Astrocyte of the cerebellum (primary cell): ENCODE measurements around the gene PRM3.

ENCODE experiments used
- DNase-seq: peaks from one replicate; pipeline ENCODE4 v3.0.0-alpha.2; 2011; ENCODE audit warnings: low read depth
- H3K4me3 ChIP-seq: 2 replicates; pipeline ENCODE4 v1.5.1; 2011; ENCODE audit warnings: mild to moderate bottlenecking, low read depth, low read length, moderate library complexity
- CTCF ChIP-seq: IDR thresholded peaks from 2 replicates; pipeline ENCODE4 v1.5.1; 2012; ENCODE audit warnings: low read length, low read depth, moderate library complexity, mild to moderate bottlenecking; ENCODE audit errors: missing control alignments
- in situ Hi-C: cut with HindIII; loops from 2 replicates; pipeline ENCODE4 v1.10.0; 2017; ENCODE audit warnings: low sequenced_read_pairs

The PRM3 gene

GRCh38 chr16:11310634-11310977, 37.2 kb upstream of the PRM3 start:
- in situ Hi-C loops = no loop called here
- DNase-seq = no peak
- no peak for TF ChIP-seq CTCF
- H3K4me3 ChIP-seq = no peak overlapping the region

GRCh38 chr16:11309895-11310633, 36.6 kb upstream of the PRM3 start:
- TF ChIP-seq CTCF = no peak
- no peak overlapping the region for H3K4me3 ChIP-seq
- no peak for DNase-seq
- in situ Hi-C loops = no loop called here

- in situ Hi-C loops = no loop called here
- no peak overlapping the region for H3K4me3 ChIP-seq
- TF ChIP-seq CTCF = no peak
- no peak for DNase-seq
Observed at GRCh38 chr16:11308493-11309283, 35.3 kb upstream of the PRM3 start.

- TF ChIP-seq CTCF = no peak
- H3K4me3 ChIP-seq = no peak overlapping the region
- in situ Hi-C loops = no loop called here
- DNase-seq = no peak
Observed at GRCh38 chr16:11307639-11308492, 34.4 kb upstream of the PRM3 start.

- no peak for TF ChIP-seq CTCF
- no peak overlapping the region for H3K4me3 ChIP-seq
- DNase-seq = no peak
- in situ Hi-C loops = no loop called here
Observed at GRCh38 chr16:11306997-11307638, 33.7 kb upstream of the PRM3 start.

GRCh38 chr16:11306381-11306780, 33.0 kb upstream of the PRM3 start:
- no peak for TF ChIP-seq CTCF
- H3K4me3 ChIP-seq = no peak overlapping the region
- no peak for DNase-seq
- in situ Hi-C loops = no loop called here
